Esophagus muscularis mucosa (tissue), 4 donors: ENCODE data around the gene NOL6. TPM values are rescaled to one million over a fixed set of nuclear protein-coding genes. Genes with fewer than 3 reads are reported as not detected.
"Not testable (repeated sequence)": the region's sequence is repeated elsewhere in the genome, so short reads cannot be mapped to it uniquely, and the experiment has no call there.

Experiments used
- DNase-seq: peaks from one replicate; pipeline ENCODE4 v3.0.0-alpha.2; 2017; ENCODE audit errors: extremely low spot score
- H3K27ac ChIP-seq, 4 donors: fragments of 200-600 bp; sonication (generic); replicated peaks in 1 of 4; 1 replicate in 3 of 4; 2 replicates in 1 of 4; pipeline ENCODE4 v1.5.1; 2016 to 2019; ENCODE audit warnings: mild to moderate bottlenecking in 1 of 4
- H3K27me3 ChIP-seq, 4 donors: fragments of 200-600 bp; sonication (generic); one replicate each; pipeline versions ENCODE4 v1.5.1 to v1.6.0; 2016 to 2019
- H3K36me3 ChIP-seq, 4 donors: fragments of 200-600 bp; sonication (generic); one replicate each; pipeline ENCODE4 v1.5.1; 2016 to 2019
- H3K4me1 ChIP-seq, 4 donors: fragments of 200-600 bp; sonication (generic); one replicate each; pipeline ENCODE4 v1.5.1; 2016 to 2019
- H3K4me3 ChIP-seq, 4 donors: fragments of 200-600 bp; sonication (generic); 1 replicate in 2 of 4; 2 replicates in 2 of 4; pipeline ENCODE4 v1.5.1; 2016 to 2019; ENCODE audit warnings: mild to moderate bottlenecking in 4 of 4, moderate library complexity in 1 of 4
- H3K9me3 ChIP-seq, 4 donors: fragments of 200-600 bp; sonication (generic); 1 replicate in 3 of 4; 2 replicates in 1 of 4; pipeline ENCODE4 v1.5.1; 2016 to 2019
- EP300 ChIP-seq: sonication (generic); formaldehyde crosslinking; IDR thresholded peaks from one replicate; pipeline ENCODE4 v1.6.1; 2017; ENCODE audit warnings: antibody characterized with exemption
- POLR2A ChIP-seq: fragments of 450-650 bp; IDR thresholded peaks from one replicate; pipeline ENCODE4 v1.6.1; 2017; ENCODE audit warnings: antibody characterized with exemption, moderate library complexity, mild to moderate bottlenecking, low read depth
- POLR2AphosphoS5 ChIP-seq, 2 donors: sonication (generic); formaldehyde crosslinking; IDR thresholded peaks; one replicate each; pipeline ENCODE4 v1.6.1; 2017; ENCODE audit warnings: antibody characterized with exemption in 2 of 2
- WGBS: methylation state at CpG from one replicate; pipeline ENCODE4 v1.1.5; 2018; 5-methylcytosine and 5-hydroxymethylcytosine counted together
- intact Hi-C: fragments of 100-400 bp; cut with DNase I; formaldehyde crosslinking; loops from one replicate; pipeline ENCODE4 v1.15.1; 2023
- total RNA-seq, 4 donors: library from RNA; depleted of rRNA; stranded (reverse); fragments of >200 nt; gene quantifications; one replicate each; pipeline versions ENCODE4 v1.1.0 to v1.2.1, GENCODE V29; 2016
- TF ChIP-seq, protein P1 (sequence below), 3 experiments: fragments of 200-600 bp in 2 of 3; fragments of 450-650 bp in 1 of 3; sonication (generic) in 2 of 3; IDR thresholded peaks; one replicate each; pipeline ENCODE4 v1.5.1; 2017 to 2019; ENCODE audit warnings: antibody characterized with exemption in 3 of 3, mild to moderate bottlenecking in 2 of 3, moderate library complexity in 1 of 3

Gene NOL6
- total RNA-seq, 4 donors from 2014 or later: 12.7 to 21.0 (median 16.5) TPM

DNA sequence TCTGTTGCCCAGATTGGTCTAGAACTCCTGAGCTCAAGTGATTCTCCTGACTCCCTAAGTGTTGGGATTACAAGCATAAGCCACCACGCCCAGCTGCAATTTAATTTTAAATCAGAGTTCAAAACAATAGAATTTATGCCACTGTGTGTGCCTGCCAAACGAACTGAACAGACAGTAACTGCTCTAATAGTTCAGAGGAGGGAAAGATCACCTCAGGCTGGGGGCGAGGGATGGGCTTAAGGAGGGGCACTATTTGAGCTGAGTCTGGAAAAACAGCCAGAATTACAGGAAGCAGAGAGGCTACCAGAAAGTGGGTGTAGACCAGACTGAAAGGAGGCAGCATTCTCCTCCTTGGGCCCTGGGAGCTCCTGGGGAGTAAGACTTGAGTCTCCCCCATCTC lies 12.2 kb downstream of the NOL6 start:
- Histone ChIP-seq H3K4me3 (no peak overlapping the region), H3K4me1 (no peaks in the 10 kb centered on the region), H3K27me3 (no peaks in the 10 kb centered on the region), H3K36me3 (peaks cover 55 to 59% (median 57%) of the 10 kb centered on the region in 4 donors), H3K9me3 (no peaks in the 10 kb centered on the region), H3K27ac (no peak overlapping the region)
- 67% methylated on average over 3 of the region's 3 CpGs for WGBS
- TF ChIP-seq POLR2A: no peak
- no peak for TF ChIP-seq POLR2AphosphoS5 (IDR thresholded peaks at IDR 0.05)
- TF ChIP-seq, protein P1, sequence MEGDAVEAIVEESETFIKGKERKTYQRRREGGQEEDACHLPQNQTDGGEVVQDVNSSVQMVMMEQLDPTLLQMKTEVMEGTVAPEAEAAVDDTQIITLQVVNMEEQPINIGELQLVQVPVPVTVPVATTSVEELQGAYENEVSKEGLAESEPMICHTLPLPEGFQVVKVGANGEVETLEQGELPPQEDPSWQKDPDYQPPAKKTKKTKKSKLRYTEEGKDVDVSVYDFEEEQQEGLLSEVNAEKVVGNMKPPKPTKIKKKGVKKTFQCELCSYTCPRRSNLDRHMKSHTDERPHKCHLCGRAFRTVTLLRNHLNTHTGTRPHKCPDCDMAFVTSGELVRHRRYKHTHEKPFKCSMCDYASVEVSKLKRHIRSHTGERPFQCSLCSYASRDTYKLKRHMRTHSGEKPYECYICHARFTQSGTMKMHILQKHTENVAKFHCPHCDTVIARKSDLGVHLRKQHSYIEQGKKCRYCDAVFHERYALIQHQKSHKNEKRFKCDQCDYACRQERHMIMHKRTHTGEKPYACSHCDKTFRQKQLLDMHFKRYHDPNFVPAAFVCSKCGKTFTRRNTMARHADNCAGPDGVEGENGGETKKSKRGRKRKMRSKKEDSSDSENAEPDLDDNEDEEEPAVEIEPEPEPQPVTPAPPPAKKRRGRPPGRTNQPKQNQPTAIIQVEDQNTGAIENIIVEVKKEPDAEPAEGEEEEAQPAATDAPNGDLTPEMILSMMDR (IDR thresholded peaks at IDR 0.05): no peak
- TF ChIP-seq EP300: no peak
- intact Hi-C loops: loop anchor here (5.0 kb wide), 1 partner anchor 44 kb away; no protein-coding TSS in a partner anchor
- no peak for DNase-seq

DNA sequence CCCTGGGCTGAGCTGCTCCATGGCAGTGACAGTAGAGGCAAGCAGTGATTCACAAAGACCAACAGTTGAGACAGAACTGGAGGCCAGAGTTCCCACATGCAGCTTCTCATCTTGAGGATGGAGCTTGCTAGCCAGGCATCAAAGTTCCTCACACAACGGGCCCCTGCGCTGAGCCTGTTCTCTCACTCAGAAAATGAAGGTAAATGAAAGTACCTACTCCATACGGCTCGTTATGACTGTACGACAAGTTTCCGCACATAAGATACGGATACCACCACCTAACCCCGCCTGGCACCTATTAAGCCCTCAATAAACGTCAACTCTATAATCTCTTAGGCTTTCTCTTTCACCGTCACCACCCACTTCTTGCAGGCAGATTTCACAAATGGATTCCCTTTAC lies 12.9 kb downstream of the NOL6 start:
- peaks cover 49 to 53% (median 51%) of the 10 kb centered on the region in 4 donors for H3K36me3 ChIP-seq
- TF ChIP-seq EP300: no peak
- TF ChIP-seq POLR2AphosphoS5 (IDR thresholded peaks at IDR 0.05): no peak
- TF ChIP-seq, protein P1 (IDR thresholded peaks at IDR 0.05): no peak
- no peak for TF ChIP-seq POLR2A
- intact Hi-C loops: loop anchor here (5.0 kb wide), 1 partner anchor 44 kb away; no protein-coding TSS in a partner anchor
- DNase-seq: no peak
- no peak overlapping the region for H3K4me3 ChIP-seq
- no peak overlapping the region for H3K27ac ChIP-seq
- H3K9me3 ChIP-seq: no peaks in the 10 kb centered on the region
- H3K27me3 ChIP-seq: no peaks in the 10 kb centered on the region
- no peaks in the 10 kb centered on the region for H3K4me1 ChIP-seq
- WGBS: 95% methylated on average over 10 of the region's 10 CpGs

- Histone ChIP-seq H3K4me3 (no peak overlapping the region), H3K36me3 (peaks cover 31 to 36% (median 33%) of the 10 kb centered on the region in 4 donors), H3K27ac (no peak overlapping the region), H3K4me1 (no peaks in the 10 kb centered on the region), H3K9me3 (no peaks in the 10 kb centered on the region), H3K27me3 (no peaks in the 10 kb centered on the region)
- WGBS: 49% methylated on average over 3 of the region's 3 CpGs
- no peak for TF ChIP-seq POLR2AphosphoS5 (IDR thresholded peaks at IDR 0.05)
- TF ChIP-seq EP300: no peak
- TF ChIP-seq, protein P1 (IDR thresholded peaks at IDR 0.05): no peak
- TF ChIP-seq POLR2A: no peak
- DNase-seq: no peak
- intact Hi-C loops: no loop called here
These were observed 14.6 kb downstream of the NOL6 start for GRCh38 chr9:33459115-33459514.

- H3K27me3 ChIP-seq: no peaks in the 10 kb centered on the region
- H3K4me3 ChIP-seq: no peak overlapping the region
- intact Hi-C loops: no loop called here
- peaks cover 24 to 29% (median 27%) of the 10 kb centered on the region in 4 donors for H3K36me3 ChIP-seq
- TF ChIP-seq POLR2AphosphoS5 (IDR thresholded peaks at IDR 0.05): no peak
- TF ChIP-seq, protein P1 (IDR thresholded peaks at IDR 0.05): no peak
- no peak for TF ChIP-seq POLR2A
- TF ChIP-seq EP300: no peak
- H3K4me1 ChIP-seq: no peaks in the 10 kb centered on the region
- no peaks in the 10 kb centered on the region for H3K9me3 ChIP-seq
- no peak overlapping the region for H3K27ac ChIP-seq
- DNase-seq: no peak
- WGBS: 57% methylated on average over 4 of the region's 4 CpGs
These were observed 15.3 kb downstream of the NOL6 start for GRCh38 chr9:33458444-33458843.

- H3K4me3 ChIP-seq: no peak overlapping the region
- H3K27me3 ChIP-seq: no peaks in the 10 kb centered on the region
- H3K9me3 ChIP-seq: no peaks in the 10 kb centered on the region
- TF ChIP-seq, protein P1 (IDR thresholded peaks at IDR 0.05): no peak
- no peak for TF ChIP-seq POLR2AphosphoS5 (IDR thresholded peaks at IDR 0.05)
- no peak for TF ChIP-seq EP300
- TF ChIP-seq POLR2A: no peak
- WGBS: 82% methylated on average over 7 of the region's 7 CpGs
- peaks cover 0 to 3% (median 0%) of the 10 kb centered on the region in 4 donors for H3K4me1 ChIP-seq
- no peak for DNase-seq
- H3K27ac ChIP-seq: no peak overlapping the region
- intact Hi-C loops: no loop called here
- H3K36me3 ChIP-seq: peaks cover 0 to 4% (median 3%) of the 10 kb centered on the region in 4 donors
These were observed 17.8 kb downstream of the NOL6 start for GRCh38 chr9:33455945-33456344.

DNA sequence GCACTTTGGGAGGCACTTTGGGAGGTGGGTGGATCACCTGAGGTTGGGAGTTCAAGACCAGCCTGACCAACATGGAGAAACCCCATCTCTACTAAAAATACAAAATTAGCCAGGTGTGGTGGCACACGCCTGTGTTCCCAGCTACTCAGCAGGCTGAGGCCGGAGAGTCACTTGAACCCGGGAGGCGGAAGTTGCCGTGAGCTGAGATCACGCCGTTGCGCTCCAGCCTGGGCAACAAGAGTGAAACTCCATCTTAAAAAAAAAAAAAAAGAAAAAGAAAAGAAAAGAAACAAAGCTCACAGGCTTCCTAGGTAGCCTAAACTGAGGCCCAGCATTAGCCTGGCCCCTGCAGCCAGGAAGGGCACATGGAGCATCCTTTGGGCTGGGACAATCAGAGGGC lies 18.3 kb downstream of the NOL6 start:
- H3K9me3 ChIP-seq, H3K4me1 ChIP-seq, intact Hi-C loops, DNase-seq, H3K36me3 ChIP-seq, H3K27me3 ChIP-seq, H3K27ac ChIP-seq, H3K4me3 ChIP-seq: not testable (repeated sequence)
- WGBS: 99% methylated on average over 8 of the region's 8 CpGs

- H3K4me1 ChIP-seq, intact Hi-C loops, H3K9me3 ChIP-seq, H3K27ac ChIP-seq, H3K36me3 ChIP-seq, H3K27me3 ChIP-seq, DNase-seq, H3K4me3 ChIP-seq: not testable (repeated sequence)
- 91% methylated on average over 5 of the region's 5 CpGs for WGBS
These were observed 19.1 kb downstream of the NOL6 start for GRCh38 chr9:33454661-33455026.
